HEK293T (cell line): ENCODE results near the gene MPPED1.

ENCODE experiments used
- BHLHE40 ChIP-seq: fragments of 450-650 bp; IDR thresholded peaks from 2 replicates; pipeline ENCODE4 v1.6.1; 2016; ENCODE audit warnings: mild to moderate bottlenecking, moderate library complexity, borderline replicate concordance
- ELF4 ChIP-seq: fragments of 450-650 bp; IDR thresholded peaks from 2 replicates; pipeline ENCODE4 v1.6.1; 2017; ENCODE audit warnings: antibody characterized with exemption
- FOXA1 ChIP-seq: fragments of 450-650 bp; IDR thresholded peaks from 2 replicates; pipeline ENCODE4 v1.6.1; 2016; ENCODE audit warnings: mild to moderate bottlenecking
- LEF1 ChIP-seq: fragments of 450-650 bp; IDR thresholded peaks from 2 replicates; pipeline ENCODE4 v1.6.1; 2017; ENCODE audit warnings: mild to moderate bottlenecking, borderline replicate concordance
- SP1 ChIP-seq: fragments of 450-650 bp; IDR thresholded peaks from 2 replicates; pipeline ENCODE4 v1.6.1; 2017

DNA sequence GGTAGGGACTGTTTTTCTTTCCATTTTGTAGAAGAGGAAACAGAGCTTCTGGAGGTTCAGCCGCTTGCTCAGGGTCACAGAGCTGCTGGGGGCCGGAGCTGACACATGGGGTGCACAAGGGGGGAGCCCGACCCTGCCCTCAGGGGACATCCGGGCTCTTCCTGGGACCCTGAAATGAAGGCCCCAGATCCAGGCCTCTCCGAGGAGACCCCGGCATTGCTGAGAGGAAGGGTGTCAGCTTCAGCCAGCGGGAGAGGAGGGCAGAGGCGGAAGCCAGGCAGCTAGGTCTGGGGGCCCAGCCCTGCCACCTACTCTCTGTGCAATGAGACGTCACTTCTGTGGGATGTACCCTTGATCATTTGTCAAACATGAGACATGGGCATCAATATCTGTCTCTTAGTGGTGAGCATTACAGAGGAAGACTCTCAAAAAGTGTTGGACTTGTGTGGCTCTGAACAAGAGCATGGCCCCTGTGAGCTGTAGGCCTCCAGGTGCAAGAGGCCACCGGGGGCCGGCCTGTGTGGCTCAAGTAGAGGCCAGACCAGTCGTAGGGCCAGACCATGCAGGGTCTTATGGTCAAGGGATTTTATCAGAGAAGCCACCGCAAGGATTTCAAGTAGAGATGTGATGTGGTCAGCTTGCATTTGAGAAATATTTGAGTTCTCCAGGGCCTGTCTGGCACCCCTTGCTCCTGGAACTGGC lies 10.3 kb downstream of the MPPED1 start:
- TF ChIP-seq LEF1 (no peak), BHLHE40 (no peak), SP1 (no peak), FOXA1 (no peak), ELF4 (no peak)
